HG02870 (cell line): ENCODE data around the gene TMEM19.

Source experiments
- ATAC-seq: cut with Tn5 transposase; IDR thresholded peaks from one replicate; pipeline ENCODE4 v1.9.1; 2021; ENCODE audit warnings: mild to moderate bottlenecking, moderate library complexity; ENCODE audit not compliant: unreplicated experiment

The TMEM19 gene

GRCh38 chr12:71710276-71711125 is 24.6 kb downstream of the TMEM19 start:
- no peak for ATAC-seq

- ATAC-seq, result no peak
Measured at GRCh38 chr12:71718611-71719010, 32.7 kb downstream of the TMEM19 start.

GRCh38 chr12:71719647-71720370 is 33.9 kb downstream of the TMEM19 start:
- no peak for ATAC-seq

GRCh38 chr12:71721783-71722505 is 36.1 kb downstream of the TMEM19 start:
- no peak for ATAC-seq

GRCh38 chr12:71725011-71725410 is 39.1 kb downstream of the TMEM19 start:
- no peak for ATAC-seq

GRCh38 chr12:71726548-71726947 is 40.7 kb downstream of the TMEM19 start:
- ATAC-seq, result no peak

GRCh38 chr12:71727958-71728357 is 42.1 kb downstream of the TMEM19 start:
- ATAC-seq, result no peak

GRCh38 chr12:71730936-71731335 is 45.1 kb downstream of the TMEM19 start:
- no peak for ATAC-seq

- ATAC-seq, result no peak
Measured at GRCh38 chr12:71731439-71732356, 45.8 kb downstream of the TMEM19 start.

GRCh38 chr12:71732357-71732712 is 46.5 kb downstream of the TMEM19 start:
- no peak for ATAC-seq

- peak; percentile 68 for ATAC-seq
Measured at GRCh38 chr12:71737197-71737596, 51.3 kb downstream of the TMEM19 start.

- ATAC-seq, result no peak
Measured at GRCh38 chr12:71742998-71743397, 57.1 kb downstream of the TMEM19 start.

- no peak for ATAC-seq
Measured at GRCh38 chr12:71744522-71745300, 58.8 kb downstream of the TMEM19 start.

GRCh38 chr12:71746974-71747611 is 61.2 kb downstream of the TMEM19 start:
- peak; percentile 91 for ATAC-seq

GRCh38 chr12:71748081-71748850 is 62.4 kb downstream of the TMEM19 start:
- ATAC-seq, result no peak

- no peak for ATAC-seq
Measured at GRCh38 chr12:71749666-71750065, 63.8 kb downstream of the TMEM19 start.

- ATAC-seq, result no peak
Measured at GRCh38 chr12:71752891-71753290, 67.0 kb downstream of the TMEM19 start.
